SK-N-SH (cell line): Measurements from ENCODE around the gene CTNNA3. TPM values are rescaled to one million over a fixed set of nuclear protein-coding genes. Genes with fewer than 3 reads are reported as not detected.

Experiments used
- CTCF ChIA-PET: fragments of 300-600, 350-600 bp; formaldehyde crosslinking; extraction: SDS; loops from one replicate; lab custom pipeline; 2021; lab: Yijun Ruan, JAX
- POLR2A ChIA-PET: fragments of 350-600 bp; sonication (Branson Sonifier 250); formaldehyde crosslinking; extraction: SDS; loops from one replicate; lab custom pipeline; 2020; ENCODE audit warnings: antibody characterized with exemption, inconsistent platforms; lab: Yijun Ruan, JAX
- DNase-seq: peaks from one replicate; pipeline ENCODE4 v3.0.0; 2012
- H2AFZ ChIP-seq: fragments of 200-600 bp; sonication (generic); 2 replicates; pipeline ENCODE4 v1.8.1; 2016; ENCODE audit warnings: antibody characterized with exemption, mild to moderate bottlenecking, low read depth
- H3F3A ChIP-seq: fragments of 200-600 bp; sonication (generic); replicated peaks from 2 replicates; pipeline ENCODE3; 2016; ENCODE audit warnings: antibody characterized with exemption, mild to moderate bottlenecking; ENCODE audit not compliant: insufficient read depth
- H3K27ac ChIP-seq, 2 experiments: fragments of 200-500 bp in 1 of 2; fragments of 200-600 bp in 1 of 2; sonication (Bioruptor generic) in 1 of 2; sonication (generic), shearing (Covaris generic) in 1 of 2; 2 replicates each; pipeline versions ENCODE4 v1.5.1 to v1.6.1; 2014 to 2016; ENCODE audit warnings: low read depth in 2 of 2, inconsistent platforms in 1 of 2, low read length in 1 of 2, mild to moderate bottlenecking in 1 of 2, mixed read lengths in 1 of 2
- H3K27me3 ChIP-seq: fragments of 200-600 bp; sonication (generic), shearing (Covaris generic); 2 replicates; pipeline ENCODE4 v1.6.1; 2016; ENCODE audit warnings: mixed run types; ENCODE audit not compliant: insufficient read depth
- H3K36me3 ChIP-seq, 2 experiments: fragments of 200-500 bp in 1 of 2; fragments of 200-600 bp in 1 of 2; sonication (Bioruptor generic) in 1 of 2; sonication (generic) in 1 of 2; replicated peaks in 1 of 2; 2 replicates each; pipeline versions ENCODE3 to v1.5.1; 2014 to 2016; ENCODE audit warnings: low read length in 1 of 2, mild to moderate bottlenecking in 1 of 2; ENCODE audit not compliant: insufficient read depth in 2 of 2, control insufficient read depth in 1 of 2
- H3K4me1 ChIP-seq, 2 experiments: fragments of 200-500 bp in 1 of 2; fragments of 200-600 bp in 1 of 2; sonication (Bioruptor generic) in 1 of 2; sonication (generic), shearing (Covaris generic) in 1 of 2; 2 replicates each; pipeline versions ENCODE4 v1.5.1 to v1.6.1; 2014 to 2016; ENCODE audit warnings: low read depth in 1 of 2, low read length in 1 of 2, mixed run types in 1 of 2; ENCODE audit not compliant: insufficient read depth in 2 of 2, control insufficient read depth in 1 of 2
- H3K4me2 ChIP-seq: fragments of 200-600 bp; sonication (generic), shearing (Covaris generic); 2 replicates; pipeline ENCODE4 v1.6.1; 2017; ENCODE audit warnings: mixed run types
- H3K4me3 ChIP-seq, 2 experiments: fragments of 200-500 bp in 1 of 2; fragments of 200-600 bp in 1 of 2; sonication (Bioruptor generic) in 1 of 2; sonication (generic), shearing (Covaris generic) in 1 of 2; 2 replicates each; pipeline versions ENCODE4 v1.5.1 to v1.8.1; 2014 to 2016; ENCODE audit warnings: low read depth in 2 of 2, inconsistent platforms in 1 of 2, low read length in 1 of 2, mild to moderate bottlenecking in 1 of 2, mixed read lengths in 1 of 2, moderate library complexity in 1 of 2
- H3K79me2 ChIP-seq: fragments of 200-600 bp; sonication (generic); 2 replicates; pipeline ENCODE4 v1.8.1; 2017; ENCODE audit warnings: mild to moderate bottlenecking; ENCODE audit not compliant: insufficient read depth
- H3K9ac ChIP-seq: fragments of 200-600 bp; sonication (generic); 2 replicates; pipeline ENCODE4 v1.6.1; 2017; ENCODE audit warnings: mixed run types
- H3K9me2 ChIP-seq: fragments of 200-600 bp; sonication (generic); 2 replicates; pipeline ENCODE4 v1.6.1; 2017; ENCODE audit warnings: mixed run types
- H3K9me3 ChIP-seq: fragments of 200-600 bp; sonication (generic); 2 replicates; pipeline ENCODE4 v1.6.1; 2017; ENCODE audit warnings: mixed run types, mild to moderate bottlenecking, moderate library complexity
- H4K20me1 ChIP-seq: fragments of 200-600 bp; sonication (generic); 2 replicates; pipeline ENCODE4 v1.6.1; 2017; ENCODE audit warnings: mild to moderate bottlenecking, mixed run types; ENCODE audit not compliant: insufficient read depth
- CHD2 ChIP-seq: fragments of 150-350 bp; IDR thresholded peaks from 2 replicates; pipeline ENCODE4 v1.6.1; 2018; ENCODE audit warnings: low read length; ENCODE audit not compliant: partially characterized antibody
- EP300 ChIP-seq, 2 experiments: IDR thresholded peaks; 2 replicates each; pipeline versions ENCODE4 v1.4.0 to v1.6.1; 2012; ENCODE audit warnings: borderline replicate concordance in 1 of 2, low read depth in 1 of 2, low read length in 1 of 2
- EZH2phosphoT487 ChIP-seq: fragments of 200-600 bp; sonication (generic); IDR thresholded peaks from 2 replicates; pipeline ENCODE4 v1.6.1; 2017; ENCODE audit warnings: low read depth, mixed run types, mild to moderate bottlenecking, antibody characterized with exemption, moderate library complexity, borderline replicate concordance
- FOXJ3 ChIP-seq: sonication (generic); formaldehyde crosslinking; IDR thresholded peaks from 2 replicates; pipeline ENCODE4 v1.5.1; 2020; ENCODE audit warnings: mild to moderate bottlenecking, missing genetic modification reagents
- GATA2 ChIP-seq: sonication (generic); formaldehyde crosslinking; IDR thresholded peaks from 2 replicates; pipeline ENCODE4 v1.5.0; 2020; ENCODE audit warnings: mild to moderate bottlenecking, missing genetic modification reagents
- IRF3 ChIP-seq: fragments of 150-350 bp; IDR thresholded peaks from 2 replicates; pipeline ENCODE4 v1.6.1; 2016; ENCODE audit warnings: mild to moderate bottlenecking, low read depth, low read length
- JUND ChIP-seq: IDR thresholded peaks from 2 replicates; pipeline ENCODE4 v1.4.0; 2012
- MXI1 ChIP-seq: IDR thresholded peaks from 2 replicates; pipeline ENCODE4 v1.6.1; 2012; ENCODE audit warnings: mild to moderate bottlenecking, low read depth, low read length, improper control_type of control experiment
- PBX3 ChIP-seq: IDR thresholded peaks from 2 replicates; pipeline ENCODE4; 2012
- RAD21 ChIP-seq: IDR thresholded peaks from 2 replicates; pipeline ENCODE4 v1.6.1; 2012; ENCODE audit warnings: mild to moderate bottlenecking, low read length
- RCOR1 ChIP-seq: fragments of 150-350 bp; IDR thresholded peaks from 2 replicates; pipeline ENCODE4 v1.6.1; 2017; ENCODE audit warnings: antibody characterized with exemption, low read length
- RFX5 ChIP-seq: IDR thresholded peaks from 2 replicates; pipeline ENCODE4 v1.6.1; 2012; ENCODE audit warnings: mild to moderate bottlenecking, improper control_type of control experiment, low read length
- RXRA ChIP-seq: IDR thresholded peaks from 2 replicates; pipeline ENCODE4 v1.4.0; 2012; ENCODE audit warnings: low read depth, mild to moderate bottlenecking, borderline replicate concordance
- SMC3 ChIP-seq: IDR thresholded peaks from 2 replicates; pipeline ENCODE4 v1.6.1; 2012; ENCODE audit warnings: low read depth, low read length, improper control_type of control experiment
- TCF12 ChIP-seq: IDR thresholded peaks from 2 replicates; pipeline ENCODE4 v1.4.0; 2012
- USF1 ChIP-seq: IDR thresholded peaks from 2 replicates; pipeline ENCODE4 v1.4.0; 2012; ENCODE audit warnings: low read depth, borderline replicate concordance
- YY1 ChIP-seq: IDR thresholded peaks from 2 replicates; pipeline ENCODE4 v1.4.0; 2012; ENCODE audit warnings: low read depth, mild to moderate bottlenecking
- ZBTB33 ChIP-seq: IDR thresholded peaks from 2 replicates; pipeline ENCODE4 v1.4.0; 2012; ENCODE audit warnings: low read depth, borderline replicate concordance
- WGBS: methylation state at CpG from one replicate; pipeline ENCODE4 v1.1.6; 2017; ENCODE audit warnings: low lambda C conversion rate; 5-methylcytosine and 5-hydroxymethylcytosine counted together
- polyA plus RNA-seq, 3 experiments: library from polyadenylated mRNA; depleted of rRNA; stranded (reverse); fragments of >200 nt; gene quantifications; 2 replicates each; pipeline ENCODE4 v1.2.3, GENCODE V29; 2012

Gene CTNNA3
- polyA plus RNA-seq, 1 of the 3 experiments (the other 2 are of a cell fraction), result not detected

GRCh38 chr10:66190413-66190812, 1505.6 kb downstream of the CTNNA3 start:
- Histone ChIP-seq H2AFZ (no peak overlapping the region), H3K27ac (no peak overlapping the region), H3F3A (no peaks in the 10 kb centered on the region), H3K4me3 (no peak overlapping the region), H3K4me2 (no peak overlapping the region), H4K20me1 (no peaks in the 10 kb centered on the region), H3K9ac (no peak overlapping the region), H3K4me1 (no peaks in the 10 kb centered on the region; a peak in 1 of 4 replicates), H3K9me2 (no peaks in the 10 kb centered on the region), H3K27me3 (no peaks in the 10 kb centered on the region), H3K9me3 (no peaks in the 10 kb centered on the region), H3K36me3 (no peaks in the 10 kb centered on the region), H3K79me2 (no peaks in the 10 kb centered on the region)
- DNase-seq, result no peak
- WGBS, result 19% methylated on average over 2 of the region's 2 CpGs
- ChIA-PET POLR2A (no interaction called here), CTCF (no interaction called here)
- TF ChIP-seq SMC3 (no peak), MXI1 (no peak), PBX3 (no peak), CHD2 (no peak), GATA2 (CRISPR knock-in tag) (no peak), FOXJ3 (CRISPR knock-in tag) (no peak), JUND (no peak), ZBTB33 (no peak), IRF3 (no peak), RXRA (no peak), RAD21 (no peak), YY1 (no peak), EP300 (IDR thresholded peaks at IDR 0.05; ENCODE audit: borderline replicate concordance in 1 of 2, low read depth in 1 of 2, low read length in 1 of 2) (no peak), RCOR1 (no peak), EZH2phosphoT487 (no peak), TCF12 (no peak), RFX5 (no peak), USF1 (no peak)
